Right cardiac atrium (tissue), 5 donors: ENCODE results near the gene SLC8A1. TPM values are rescaled to one million over a fixed set of nuclear protein-coding genes. Genes with fewer than 3 reads are reported as not detected.
A peak's percentile ranks its signal among the peaks of the same experiment; 100 is the strongest.

ENCODE experiments used
- ATAC-seq, 2 donors: fragments of 200-7000 bp; cut with Tn5 transposase; one replicate each; pipeline versions ENCODE4 v1.8.0 to v1.9.1; 2020; ENCODE audit warnings: moderate library complexity in 2 of 2, mild to moderate bottlenecking in 1 of 2
- DNase-seq, 3 donors: peaks; one replicate each; pipeline ENCODE4 v3.0.0-alpha.2; 2020
- H3K27ac ChIP-seq: one replicate; pipeline ENCODE4 v1.5.1; 2013; ENCODE audit warnings: mild to moderate bottlenecking, low read length, control low read depth, moderate library complexity
- H3K27me3 ChIP-seq: one replicate; pipeline ENCODE4 v1.6.1; 2013; ENCODE audit not compliant: control insufficient read depth, insufficient read depth
- H3K4me1 ChIP-seq: one replicate; pipeline ENCODE4 v1.6.1; 2013; ENCODE audit warnings: low read length; ENCODE audit not compliant: control insufficient read depth, insufficient read depth
- H3K4me3 ChIP-seq: one replicate; pipeline ENCODE4 v1.5.1; 2013; ENCODE audit warnings: low read length, control low read depth
- H3K9me3 ChIP-seq: one replicate; pipeline ENCODE4 v1.6.1; 2013; ENCODE audit warnings: low read length; ENCODE audit not compliant: control insufficient read depth
- WGBS: extraction: QIAGEN DNeasy Blood & Tissue Kit; methylation state at CpG from one replicate; pipeline ENCODE4 v1.1.7; 2013; 5-methylcytosine and 5-hydroxymethylcytosine counted together
- intact Hi-C, 4 donors: fragments of 100-400 bp; cut with DNase I; formaldehyde crosslinking; loops; one replicate each; pipeline versions ENCODE4 v1.11.0 to v1.14.0; 2022 to 2023
- polyA plus RNA-seq: library from polyadenylated mRNA; stranded (reverse); fragments of 200-250 nt; gene quantifications from one replicate; pipeline ENCODE4 v1.2.3, GENCODE V29; 2013
- total RNA-seq, 4 donors: library from RNA; stranded (reverse); fragmentation: NEBNext Ultra II Directional; extraction: Animal tissue kit (Norgen Biotek cat#: 25700); gene quantifications; one replicate each; pipeline ENCODE4 v1.2.1, GENCODE V29; 2021
- donor health status: healthy with polysubstance abuse.
- donor health status: DM: no; HTN: yes; CAD: no.
- donor health status: DM: no; HTN: no; CAD: no.
- donor health status: DM: no; HTN: yes; CAD: no; lungs with severe emphysema.
- donor health status: DM: yes; HTN: yes; CAD: no.

SLC8A1 gene
- total and polyA plus RNA-seq, 5 donors: 41.8 to 907 (median 790) TPM

- H3K4me1 ChIP-seq: peaks cover 2% of the 10 kb centered on the region
- 97% methylated on average over 2 of the region's 2 CpGs for WGBS
- no peaks in the 10 kb centered on the region for H3K27me3 ChIP-seq
- H3K4me3 ChIP-seq: no peak overlapping the region
- no peak for DNase-seq
- no peak overlapping the region for H3K27ac ChIP-seq
- no peak for ATAC-seq
- intact Hi-C loops: no loop called here
- no peaks in the 10 kb centered on the region for H3K9me3 ChIP-seq
Measured at GRCh38 chr2:40367032-40367431, 84.9 kb downstream of the SLC8A1 start.

GRCh38 chr2:40364151-40364874, 87.6 kb downstream of the SLC8A1 start:
- intact Hi-C loops: no loop called here
- DNase-seq (no peak), ATAC-seq (peak in 1 of 2 donors; percentile 10)
- Histone ChIP-seq H3K9me3 (no peaks in the 10 kb centered on the region), H3K4me3 (peak overlapping the region; percentile 59), H3K27me3 (no peaks in the 10 kb centered on the region), H3K27ac (no peak overlapping the region), H3K4me1 (peaks cover 3% of the 10 kb centered on the region)
- WGBS: 6% methylated on average over 3 of the region's 3 CpGs

GRCh38 chr2:40363631-40364030, 88.3 kb downstream of the SLC8A1 start:
- ATAC-seq (peak in 1 of 2 donors; percentile 9), DNase-seq (no peak)
- no peak overlapping the region for H3K27ac ChIP-seq
- H3K9me3 ChIP-seq: no peaks in the 10 kb centered on the region
- WGBS: 56% methylated on average over 6 of the region's 6 CpGs
- intact Hi-C loops: no loop called here
- H3K4me3 ChIP-seq: peak overlapping the region; percentile 45
- H3K27me3 ChIP-seq: no peaks in the 10 kb centered on the region
- H3K4me1 ChIP-seq: peaks cover 5% of the 10 kb centered on the region

GRCh38 chr2:40363231-40363630, 88.7 kb downstream of the SLC8A1 start:
- DNase-seq (no peak), ATAC-seq (no peak)
- Histone ChIP-seq H3K4me3 (peak overlapping the region; percentile 45), H3K4me1 (peaks cover 5% of the 10 kb centered on the region), H3K9me3 (no peaks in the 10 kb centered on the region), H3K27me3 (no peaks in the 10 kb centered on the region), H3K27ac (no peak overlapping the region)
- intact Hi-C loops: no loop called here
- WGBS: 43% methylated on average over 1 of the region's 1 CpG

- ATAC-seq (no peak), DNase-seq (no peak)
- Histone ChIP-seq H3K4me1 (peaks cover 5% of the 10 kb centered on the region), H3K4me3 (no peak overlapping the region), H3K27me3 (no peaks in the 10 kb centered on the region), H3K27ac (no peak overlapping the region), H3K9me3 (no peaks in the 10 kb centered on the region)
- WGBS: 67% methylated on average over 4 of the region's 4 CpGs
- intact Hi-C loops: no loop called here
Measured at GRCh38 chr2:40361478-40361877, 90.4 kb downstream of the SLC8A1 start.

- intact Hi-C loops: no loop called here
- Histone ChIP-seq H3K9me3 (no peaks in the 10 kb centered on the region), H3K4me3 (no peak overlapping the region), H3K27me3 (no peaks in the 10 kb centered on the region), H3K27ac (no peak overlapping the region), H3K4me1 (peaks cover 5% of the 10 kb centered on the region)
- DNase-seq (peak in 2 of 3 donors; percentile 31 to 54), ATAC-seq (peak; percentile 42 to 45)
- 58% methylated on average over 1 of the region's 1 CpG for WGBS
Measured at GRCh38 chr2:40360652-40361051, 91.2 kb downstream of the SLC8A1 start.

- H3K9me3 ChIP-seq: no peaks in the 10 kb centered on the region
- ATAC-seq (no peak), DNase-seq (no peak)
- 85% methylated on average over 2 of the region's 2 CpGs for WGBS
- H3K27ac ChIP-seq: no peak overlapping the region
- no peaks in the 10 kb centered on the region for H3K27me3 ChIP-seq
- intact Hi-C loops: no loop called here
- peaks cover 5% of the 10 kb centered on the region for H3K4me1 ChIP-seq
- no peak overlapping the region for H3K4me3 ChIP-seq
Measured at GRCh38 chr2:40359811-40360210, 92.1 kb downstream of the SLC8A1 start.

- Histone ChIP-seq H3K27me3 (no peaks in the 10 kb centered on the region), H3K4me1 (peaks cover 5% of the 10 kb centered on the region), H3K27ac (no peak overlapping the region), H3K9me3 (no peaks in the 10 kb centered on the region), H3K4me3 (no peak overlapping the region)
- intact Hi-C loops: no loop called here
- DNase-seq (no peak), ATAC-seq (no peak)
- 81% methylated on average over 8 of the region's 8 CpGs for WGBS
Measured at GRCh38 chr2:40358783-40359182, 93.1 kb downstream of the SLC8A1 start.

GRCh38 chr2:40357667-40358066, 94.2 kb downstream of the SLC8A1 start:
- intact Hi-C loops: no loop called here
- peaks cover 7% of the 10 kb centered on the region for H3K4me1 ChIP-seq
- no peak for ATAC-seq

GRCh38 chr2:40355451-40355850, 96.4 kb downstream of the SLC8A1 start:
- Histone ChIP-seq H3K27me3 (no peaks in the 10 kb centered on the region), H3K4me3 (no peak overlapping the region), H3K9me3 (no peaks in the 10 kb centered on the region), H3K27ac (no peak overlapping the region), H3K4me1 (peaks cover 6% of the 10 kb centered on the region)
- ATAC-seq (no peak), DNase-seq (no peak)
- 88% methylated on average over 3 of the region's 3 CpGs for WGBS
- intact Hi-C loops: no loop called here

More at GRCh38 chr2:40357667-40358066, 94.2 kb downstream of the SLC8A1 start:
- WGBS: 67% methylated on average over 3 of the region's 3 CpGs
- H3K4me3 ChIP-seq: no peak overlapping the region
- DNase-seq: no peak
- H3K9me3 ChIP-seq: no peaks in the 10 kb centered on the region
- no peak overlapping the region for H3K27ac ChIP-seq
- no peaks in the 10 kb centered on the region for H3K27me3 ChIP-seq

- Histone ChIP-seq H3K27me3 (no peaks in the 10 kb centered on the region), H3K4me3 (no peak overlapping the region), H3K27ac (peak overlapping the region; percentile 71), H3K4me1 (peaks cover 8% of the 10 kb centered on the region), H3K9me3 (no peaks in the 10 kb centered on the region)
- DNase-seq (peak in 2 of 3 donors; percentile 23 to 69), ATAC-seq (peak; percentile 64 to 69)
- intact Hi-C loops: no loop called here
- WGBS: 47% methylated on average over 5 of the region's 5 CpGs
Measured at GRCh38 chr2:40353231-40353630, 98.7 kb downstream of the SLC8A1 start.
